DOHH2 (cell line): ENCODE data around the gene MMADHC.

Experiments used
- EZH2phosphoT487 ChIP-seq: fragments of 200-600 bp; sonication (generic); IDR thresholded peaks from 2 replicates; pipeline ENCODE4 v1.6.1; 2017; ENCODE audit warnings: borderline replicate concordance, mild to moderate bottlenecking, antibody characterized with exemption, low read length, moderate library complexity, mixed read lengths
- TF ChIP-seq, protein P1 (sequence below): fragments of 200-600 bp; sonication (generic); IDR thresholded peaks from one replicate; pipeline ENCODE4 v1.5.1; 2014; ENCODE audit warnings: antibody characterized with exemption, mild to moderate bottlenecking, low read depth, low read length; ENCODE audit not compliant: poor library complexity, severe bottlenecking

DNA sequence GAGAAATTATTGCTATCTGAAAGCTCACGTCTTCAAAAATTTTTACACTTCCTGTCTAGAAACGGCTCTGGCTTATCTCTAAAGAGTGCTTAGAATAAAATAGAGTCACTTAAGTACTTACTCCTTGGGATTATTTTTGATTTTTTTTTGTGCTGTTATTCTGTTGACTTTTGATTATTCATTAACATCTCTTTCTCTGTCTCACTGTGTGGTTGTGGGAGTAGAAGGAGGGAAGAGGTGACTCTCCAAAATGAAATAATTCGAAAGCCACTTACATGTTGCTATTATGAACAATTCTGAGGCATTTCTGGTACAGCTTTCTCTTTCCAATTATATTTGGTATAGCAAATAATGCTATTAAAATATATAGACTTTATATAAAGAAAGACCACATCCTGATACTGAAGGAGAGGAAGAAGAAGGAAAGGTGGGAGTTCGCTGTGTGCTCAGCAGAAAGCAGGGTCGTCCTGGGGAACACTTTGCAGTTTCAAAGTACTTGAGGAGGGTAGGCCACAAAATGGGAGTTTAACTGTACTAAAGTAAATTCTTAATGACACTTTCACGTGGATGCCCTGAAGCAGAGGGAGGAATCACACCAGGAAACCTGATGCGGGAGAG is 9.6 kb upstream of the MMADHC start:
- TF ChIP-seq, protein P1, sequence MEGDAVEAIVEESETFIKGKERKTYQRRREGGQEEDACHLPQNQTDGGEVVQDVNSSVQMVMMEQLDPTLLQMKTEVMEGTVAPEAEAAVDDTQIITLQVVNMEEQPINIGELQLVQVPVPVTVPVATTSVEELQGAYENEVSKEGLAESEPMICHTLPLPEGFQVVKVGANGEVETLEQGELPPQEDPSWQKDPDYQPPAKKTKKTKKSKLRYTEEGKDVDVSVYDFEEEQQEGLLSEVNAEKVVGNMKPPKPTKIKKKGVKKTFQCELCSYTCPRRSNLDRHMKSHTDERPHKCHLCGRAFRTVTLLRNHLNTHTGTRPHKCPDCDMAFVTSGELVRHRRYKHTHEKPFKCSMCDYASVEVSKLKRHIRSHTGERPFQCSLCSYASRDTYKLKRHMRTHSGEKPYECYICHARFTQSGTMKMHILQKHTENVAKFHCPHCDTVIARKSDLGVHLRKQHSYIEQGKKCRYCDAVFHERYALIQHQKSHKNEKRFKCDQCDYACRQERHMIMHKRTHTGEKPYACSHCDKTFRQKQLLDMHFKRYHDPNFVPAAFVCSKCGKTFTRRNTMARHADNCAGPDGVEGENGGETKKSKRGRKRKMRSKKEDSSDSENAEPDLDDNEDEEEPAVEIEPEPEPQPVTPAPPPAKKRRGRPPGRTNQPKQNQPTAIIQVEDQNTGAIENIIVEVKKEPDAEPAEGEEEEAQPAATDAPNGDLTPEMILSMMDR, result no peak
- TF ChIP-seq EZH2phosphoT487, result no peak
